ENCODE results near the gene RASGEF1C. TPM values are rescaled to one million over a fixed set of nuclear protein-coding genes. Genes with fewer than 3 reads are reported as not detected.

RASGEF1C gene
- total RNA-seq, 1 donor = under 0.01 TPM

DNA sequence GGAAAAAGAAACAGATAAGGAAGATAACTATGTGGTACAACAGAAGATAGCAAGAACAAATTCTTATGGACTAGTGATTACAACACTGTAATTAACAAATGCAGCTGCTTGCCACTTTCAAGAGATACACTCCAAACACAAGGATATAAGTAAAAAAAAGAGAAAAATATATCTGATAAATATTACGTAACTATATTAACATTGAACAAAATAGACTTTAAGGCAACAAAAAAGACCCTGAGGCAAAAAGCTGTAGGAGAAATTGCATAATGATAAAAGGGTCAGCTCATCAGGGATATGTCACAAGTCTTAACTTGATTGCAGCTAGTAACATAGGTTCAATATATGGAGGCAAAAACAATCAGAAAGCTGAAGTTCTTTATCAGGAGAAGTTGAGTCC lies 86.1 kb downstream of the RASGEF1C start:
- peaks cover 21% of the 10 kb centered on the region for H3K27me3 ChIP-seq (ENCODE audit: insufficient read depth, low read length)
- H3K27ac ChIP-seq (ENCODE audit: low read depth, low read length) = no peak overlapping the region
- no peaks in the 10 kb centered on the region for H3K9me3 ChIP-seq (ENCODE audit: low read depth, low read length)
- no peaks in the 10 kb centered on the region for H3K79me2 ChIP-seq (ENCODE audit: insufficient read depth, low read length)
- no peak overlapping the region for H3K4me2 ChIP-seq (ENCODE audit: insufficient read depth, low read length)
- H4K20me1 ChIP-seq (ENCODE audit: insufficient read depth, low read length) = no peaks in the 10 kb centered on the region
- no peaks in the 10 kb centered on the region for H3K36me3 ChIP-seq (ENCODE audit: insufficient read depth, low read length)
- no peak overlapping the region for H3K4me3 ChIP-seq (ENCODE audit: insufficient read depth, low read length)
- no peak for DNase-seq (ENCODE audit: insufficient read length, low spot score, missing footprints)
- TF ChIP-seq, protein P1, sequence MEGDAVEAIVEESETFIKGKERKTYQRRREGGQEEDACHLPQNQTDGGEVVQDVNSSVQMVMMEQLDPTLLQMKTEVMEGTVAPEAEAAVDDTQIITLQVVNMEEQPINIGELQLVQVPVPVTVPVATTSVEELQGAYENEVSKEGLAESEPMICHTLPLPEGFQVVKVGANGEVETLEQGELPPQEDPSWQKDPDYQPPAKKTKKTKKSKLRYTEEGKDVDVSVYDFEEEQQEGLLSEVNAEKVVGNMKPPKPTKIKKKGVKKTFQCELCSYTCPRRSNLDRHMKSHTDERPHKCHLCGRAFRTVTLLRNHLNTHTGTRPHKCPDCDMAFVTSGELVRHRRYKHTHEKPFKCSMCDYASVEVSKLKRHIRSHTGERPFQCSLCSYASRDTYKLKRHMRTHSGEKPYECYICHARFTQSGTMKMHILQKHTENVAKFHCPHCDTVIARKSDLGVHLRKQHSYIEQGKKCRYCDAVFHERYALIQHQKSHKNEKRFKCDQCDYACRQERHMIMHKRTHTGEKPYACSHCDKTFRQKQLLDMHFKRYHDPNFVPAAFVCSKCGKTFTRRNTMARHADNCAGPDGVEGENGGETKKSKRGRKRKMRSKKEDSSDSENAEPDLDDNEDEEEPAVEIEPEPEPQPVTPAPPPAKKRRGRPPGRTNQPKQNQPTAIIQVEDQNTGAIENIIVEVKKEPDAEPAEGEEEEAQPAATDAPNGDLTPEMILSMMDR (IDR thresholded peaks at IDR 0.05; ENCODE audit: extremely low read depth, low read depth, low read length) = no peak
- H2AFZ ChIP-seq (ENCODE audit: low read length) = no peak overlapping the region
- H3K4me1 ChIP-seq (ENCODE audit: insufficient read depth, low read length) = no peaks in the 10 kb centered on the region

DNA sequence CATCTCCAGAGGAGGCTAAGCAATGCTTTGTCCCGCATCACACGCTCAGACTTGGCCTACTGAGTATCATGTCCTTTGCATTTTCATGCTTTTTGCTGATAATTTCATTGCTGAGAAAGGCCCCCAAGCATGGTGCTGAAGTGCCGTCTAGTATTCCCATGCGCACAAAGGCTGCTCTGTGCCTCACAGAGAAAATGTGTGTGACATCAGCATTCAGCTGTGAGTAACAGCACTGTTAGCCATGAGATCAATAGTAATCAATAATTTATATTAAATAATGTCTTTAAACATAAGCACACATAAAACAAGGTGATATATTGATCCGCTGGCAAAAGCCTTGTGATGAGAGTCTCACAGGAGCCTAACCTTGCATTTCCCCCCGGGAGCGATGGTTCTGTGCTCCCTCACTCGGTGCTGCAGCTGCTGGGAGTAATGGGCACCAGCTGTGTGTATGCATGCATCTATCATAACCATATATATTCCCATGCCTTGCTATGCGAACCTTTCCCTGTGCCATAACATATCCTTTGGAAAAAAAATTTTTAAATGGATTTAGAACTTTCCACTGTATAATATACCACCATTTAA lies 87.1 kb downstream of the RASGEF1C start:
- H4K20me1 ChIP-seq (ENCODE audit: insufficient read depth, low read length) = no peaks in the 10 kb centered on the region
- H3K79me2 ChIP-seq (ENCODE audit: insufficient read depth, low read length) = no peaks in the 10 kb centered on the region
- TF ChIP-seq, protein P1 (IDR thresholded peaks at IDR 0.05; ENCODE audit: extremely low read depth, low read depth, low read length) = no peak
- no peak overlapping the region for H3K4me3 ChIP-seq (ENCODE audit: insufficient read depth, low read length)
- H3K9me3 ChIP-seq (ENCODE audit: low read depth, low read length) = no peaks in the 10 kb centered on the region
- peaks cover 21% of the 10 kb centered on the region for H3K27me3 ChIP-seq (ENCODE audit: insufficient read depth, low read length)
- no peak overlapping the region for H3K27ac ChIP-seq (ENCODE audit: low read depth, low read length)
- H3K36me3 ChIP-seq (ENCODE audit: insufficient read depth, low read length) = no peaks in the 10 kb centered on the region
- DNase-seq (ENCODE audit: insufficient read length, low spot score, missing footprints) = peak; percentile 8
- H2AFZ ChIP-seq (ENCODE audit: low read length) = no peak overlapping the region
- H3K4me2 ChIP-seq (ENCODE audit: insufficient read depth, low read length) = no peak overlapping the region
- H3K4me1 ChIP-seq (ENCODE audit: insufficient read depth, low read length) = no peaks in the 10 kb centered on the region

DNA sequence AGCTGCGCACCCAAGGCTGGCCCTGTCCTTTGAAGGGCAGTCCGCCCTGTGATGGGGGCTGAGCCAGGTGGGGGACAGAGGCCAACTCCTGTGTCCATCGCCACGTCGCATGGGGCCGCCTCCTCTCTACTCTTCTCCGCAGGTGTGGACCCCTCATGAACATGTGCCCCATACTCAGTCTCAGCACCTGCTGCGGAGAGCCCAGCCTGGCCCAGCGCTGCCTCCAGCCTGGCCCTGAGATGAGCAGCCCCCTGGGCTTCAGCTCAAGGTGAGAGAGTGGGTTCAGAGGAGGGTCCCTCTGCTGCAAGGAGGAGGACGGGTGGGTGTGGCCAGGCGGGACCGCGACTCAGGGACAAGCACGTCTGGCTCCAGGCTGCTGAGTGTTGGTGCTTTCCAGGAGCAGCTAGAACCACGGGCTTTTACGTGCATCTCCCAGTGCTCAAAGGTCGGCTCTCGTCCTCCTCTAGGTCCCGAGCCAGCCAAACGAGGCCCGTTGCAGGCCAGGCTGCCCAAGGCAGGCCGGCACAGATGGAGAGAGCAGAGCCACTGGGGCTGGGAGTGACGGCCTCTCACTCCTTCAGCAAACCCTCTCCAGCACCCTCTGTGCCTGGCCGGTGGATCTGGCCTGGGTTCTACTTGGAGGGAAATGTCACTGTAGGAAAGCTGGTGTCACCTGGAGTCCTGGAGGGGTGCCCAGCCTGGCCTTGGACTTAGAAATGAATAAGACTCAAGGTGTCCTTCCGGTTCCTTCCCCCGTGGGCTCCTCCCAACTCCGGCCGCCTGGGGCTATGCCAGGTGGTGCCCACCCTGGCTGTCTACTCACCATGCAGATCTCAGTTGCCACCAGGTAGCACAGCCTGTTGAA lies 88.5 kb downstream of the RASGEF1C start:
- no peak overlapping the region for H3K27ac ChIP-seq (ENCODE audit: low read depth, low read length)
- H4K20me1 ChIP-seq (ENCODE audit: insufficient read depth, low read length) = no peaks in the 10 kb centered on the region
- no peaks in the 10 kb centered on the region for H3K36me3 ChIP-seq (ENCODE audit: insufficient read depth, low read length)
- DNase-seq (ENCODE audit: insufficient read length, low spot score, missing footprints) = peak; percentile 70
- H3K9me3 ChIP-seq (ENCODE audit: low read depth, low read length) = no peaks in the 10 kb centered on the region
- TF ChIP-seq, protein P1 (IDR thresholded peaks at IDR 0.05; ENCODE audit: extremely low read depth, low read depth, low read length) = no peak
- no peaks in the 10 kb centered on the region for H3K4me1 ChIP-seq (ENCODE audit: insufficient read depth, low read length)
- no peaks in the 10 kb centered on the region for H3K79me2 ChIP-seq (ENCODE audit: insufficient read depth, low read length)
- no peak overlapping the region for H3K4me2 ChIP-seq (ENCODE audit: insufficient read depth, low read length)
- H3K4me3 ChIP-seq (ENCODE audit: insufficient read depth, low read length) = no peak overlapping the region
- peaks cover 18% of the 10 kb centered on the region for H3K27me3 ChIP-seq (ENCODE audit: insufficient read depth, low read length)
- H2AFZ ChIP-seq (ENCODE audit: low read length) = no peak overlapping the region

DNA sequence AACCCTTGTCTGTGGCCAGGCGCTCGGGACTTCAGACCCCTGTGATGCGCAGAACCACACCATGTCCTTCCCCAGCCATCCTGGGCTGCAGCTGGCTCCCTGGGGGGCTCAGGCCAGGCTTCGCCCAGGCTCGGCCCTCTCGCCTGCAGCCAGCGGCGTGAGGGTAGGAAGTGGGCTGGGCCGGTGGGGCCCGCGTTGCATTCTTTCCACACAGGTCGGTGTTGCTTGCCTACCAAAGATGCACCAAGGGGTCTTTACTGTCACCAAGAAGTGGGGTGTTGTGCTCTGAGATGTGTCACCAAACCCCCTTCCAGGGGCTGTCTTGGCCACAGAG lies 89.1 kb downstream of the RASGEF1C start:
- Histone ChIP-seq H4K20me1 (ENCODE audit: insufficient read depth, low read length) (no peaks in the 10 kb centered on the region), H3K27ac (ENCODE audit: low read depth, low read length) (no peak overlapping the region), H3K4me1 (ENCODE audit: insufficient read depth, low read length) (no peaks in the 10 kb centered on the region), H3K27me3 (ENCODE audit: insufficient read depth, low read length) (peaks cover 14% of the 10 kb centered on the region), H3K36me3 (ENCODE audit: insufficient read depth, low read length) (no peaks in the 10 kb centered on the region), H3K79me2 (ENCODE audit: insufficient read depth, low read length) (no peaks in the 10 kb centered on the region), H3K4me3 (ENCODE audit: insufficient read depth, low read length) (no peak overlapping the region), H3K9me3 (ENCODE audit: low read depth, low read length) (no peaks in the 10 kb centered on the region), H3K4me2 (ENCODE audit: insufficient read depth, low read length) (no peak overlapping the region), H2AFZ (ENCODE audit: low read length) (no peak overlapping the region)
- no peak for DNase-seq (ENCODE audit: insufficient read length, low spot score, missing footprints)
- TF ChIP-seq, protein P1 (IDR thresholded peaks at IDR 0.05; ENCODE audit: extremely low read depth, low read depth, low read length) = no peak
